GM21576 (cell line): ENCODE measurements around the gene CCAR1.
"Not testable (repeated sequence)": the region's sequence is repeated elsewhere in the genome, so short reads cannot be mapped to it uniquely, and the experiment has no call there.

Experiments used
- ATAC-seq: cut with Tn5 transposase; IDR thresholded peaks from one replicate; pipeline ENCODE4 v1.9.1; 2021; ENCODE audit warnings: mild to moderate bottlenecking, moderate library complexity; ENCODE audit not compliant: unreplicated experiment

CCAR1 gene

GRCh38 chr10:68720793-68721672 is at the start of gene CCAR1:
CCAR1 (plus strand) TSS chr10:68721239; CDS start chr10:68722505, 1,266 bp downstream.
- ATAC-seq = peak; percentile 99

- peak; percentile 77 for ATAC-seq
These were observed 36.6 kb upstream of the CCAR1 start for GRCh38 chr10:68684413-68684812.

GRCh38 chr10:68696018-68696417 is 25.0 kb upstream of the CCAR1 start:
- no peak for ATAC-seq

- ATAC-seq = no peak
These were observed 23.9 kb upstream of the CCAR1 start for GRCh38 chr10:68697106-68697505.

GRCh38 chr10:68700197-68700596 is 20.8 kb upstream of the CCAR1 start:
- no peak for ATAC-seq

DNA sequence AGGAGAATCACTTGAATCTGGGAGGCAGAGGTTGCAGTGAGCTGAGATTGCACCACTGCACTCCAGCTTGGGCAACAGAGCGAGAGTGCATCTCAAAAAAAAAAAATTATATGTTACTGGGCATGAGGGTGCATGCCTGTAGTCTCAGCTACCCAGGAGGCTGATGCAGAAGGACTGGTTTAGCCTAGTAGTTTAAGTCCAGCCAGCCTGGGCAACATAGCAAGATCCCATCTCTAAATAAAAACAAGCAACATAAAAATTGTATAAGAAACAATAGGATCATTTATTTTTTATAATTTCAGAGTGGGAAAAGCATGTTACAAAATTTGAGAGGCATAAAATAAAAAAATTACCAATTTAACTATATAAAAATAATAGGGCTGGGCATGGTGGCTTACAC is 15.5 kb upstream of the CCAR1 start:
- ATAC-seq = no peak

DNA sequence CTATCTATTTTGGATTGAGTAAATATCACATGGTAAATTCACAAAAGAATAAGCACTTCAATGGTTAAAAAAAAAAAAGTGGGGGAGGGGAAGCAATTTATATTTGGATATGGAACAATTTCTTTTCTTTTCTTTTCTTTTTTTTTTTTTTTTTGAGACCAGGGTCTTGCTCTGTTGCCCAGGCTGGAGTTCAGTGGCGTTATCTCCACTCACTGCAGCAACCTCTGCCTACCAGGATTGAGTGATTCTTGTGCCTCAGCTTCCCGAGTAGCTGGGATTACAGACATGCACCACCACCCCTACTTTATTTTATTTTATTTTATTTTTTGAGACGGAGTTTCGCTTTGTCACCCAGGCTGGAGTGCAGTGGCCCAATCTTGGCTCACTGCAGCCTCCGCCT is 12.1 kb upstream of the CCAR1 start:
- ATAC-seq = not testable (repeated sequence)

DNA sequence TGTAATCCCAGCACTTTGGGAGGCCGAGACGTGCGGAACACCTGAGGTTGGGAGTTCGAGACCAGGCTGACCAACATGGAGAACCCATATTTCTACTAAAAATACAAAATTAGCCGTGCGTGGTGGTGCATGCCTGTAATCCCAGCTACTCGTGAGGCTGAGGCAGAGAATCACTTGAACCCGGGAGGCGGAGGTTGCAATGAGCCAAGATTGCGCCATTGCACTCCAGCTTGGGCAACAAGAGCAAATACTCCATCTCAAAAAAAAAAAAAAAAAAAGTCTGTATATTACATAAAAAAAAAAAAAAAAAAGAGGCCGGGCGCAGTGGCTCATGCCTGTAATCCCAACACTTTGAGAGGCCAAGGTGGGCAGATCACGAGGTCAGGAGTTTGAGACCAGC is 8.0 kb upstream of the CCAR1 start:
- ATAC-seq = not testable (repeated sequence)

DNA sequence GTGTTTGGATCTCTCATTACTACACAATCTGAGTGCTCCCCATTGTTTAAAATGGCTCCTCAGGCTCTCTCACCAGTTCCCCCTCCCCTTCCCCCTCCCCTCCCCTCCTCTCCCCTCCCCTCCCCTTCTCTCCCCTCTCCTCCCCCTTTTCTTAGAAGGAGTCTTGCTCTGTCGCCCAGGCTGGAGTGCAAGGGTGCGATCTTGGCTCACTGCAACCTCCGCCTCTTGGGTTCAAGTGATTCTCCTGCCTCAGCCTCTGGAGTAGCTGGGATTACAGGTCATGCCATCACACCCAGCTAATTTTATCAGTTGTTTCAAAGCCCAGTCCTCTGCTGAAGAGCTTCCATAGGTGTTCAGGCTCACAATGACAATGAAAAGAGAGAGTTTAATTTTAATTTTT is 3.6 kb upstream of the CCAR1 start:
- no peak for ATAC-seq

DNA sequence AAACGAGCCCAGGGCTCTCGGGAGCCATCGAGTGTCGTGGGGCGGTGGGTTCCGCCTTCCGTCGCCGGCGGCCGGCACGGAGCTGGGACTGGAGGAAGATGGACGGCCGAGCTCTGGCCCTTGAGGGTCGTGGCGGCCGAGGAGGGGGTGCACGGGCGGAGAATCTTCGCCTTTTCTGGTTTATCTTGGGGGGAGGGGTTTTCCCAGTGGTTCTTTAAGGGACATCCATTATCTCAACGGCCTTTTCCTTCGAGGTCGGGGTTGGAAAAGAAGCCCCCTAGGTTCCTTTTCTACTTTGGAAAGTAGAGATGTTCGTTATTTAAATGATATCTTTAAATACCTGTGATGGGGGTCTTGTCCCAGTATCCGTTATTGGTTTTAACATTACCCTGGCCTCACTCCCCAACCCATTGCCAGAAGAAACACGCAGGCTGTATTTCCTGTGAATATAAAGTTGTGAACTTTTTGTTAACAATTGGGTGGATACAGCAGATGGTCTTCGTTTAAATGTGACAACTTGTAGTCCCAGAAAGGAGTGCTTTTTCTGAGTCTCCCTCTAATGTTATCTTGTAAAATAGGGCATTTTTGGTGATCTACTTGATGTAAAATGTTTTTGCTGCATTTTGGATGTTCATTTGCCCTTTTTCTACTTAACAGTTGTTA is 765 bp downstream of the CCAR1 start:
- ATAC-seq = no peak

DNA sequence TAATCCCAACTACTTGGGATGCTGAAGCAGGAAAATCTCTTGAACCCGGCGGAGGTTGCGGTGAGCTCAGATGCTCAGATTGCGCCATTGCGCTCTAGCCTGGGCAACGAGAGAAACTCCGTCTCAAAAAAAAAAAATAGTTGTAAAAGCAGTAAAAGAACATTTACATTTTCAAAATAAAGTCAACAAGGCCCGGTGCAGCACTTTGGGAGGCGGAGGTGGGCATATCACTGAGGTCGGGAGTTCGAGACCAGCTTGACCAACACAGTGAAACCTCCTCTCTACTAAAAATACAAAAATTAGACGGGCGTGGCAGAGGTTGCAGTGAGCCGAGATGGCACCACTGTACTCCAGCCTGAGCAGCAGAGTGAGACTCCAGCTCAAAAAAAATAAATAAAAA is 4.0 kb downstream of the CCAR1 start:
- no peak for ATAC-seq

GRCh38 chr10:68727146-68727545 is 6.1 kb downstream of the CCAR1 start:
- ATAC-seq = no peak

- ATAC-seq = no peak
These were observed 11.6 kb downstream of the CCAR1 start for GRCh38 chr10:68732651-68733050.

- ATAC-seq = no peak
These were observed 13.3 kb downstream of the CCAR1 start for GRCh38 chr10:68734349-68734748.

DNA sequence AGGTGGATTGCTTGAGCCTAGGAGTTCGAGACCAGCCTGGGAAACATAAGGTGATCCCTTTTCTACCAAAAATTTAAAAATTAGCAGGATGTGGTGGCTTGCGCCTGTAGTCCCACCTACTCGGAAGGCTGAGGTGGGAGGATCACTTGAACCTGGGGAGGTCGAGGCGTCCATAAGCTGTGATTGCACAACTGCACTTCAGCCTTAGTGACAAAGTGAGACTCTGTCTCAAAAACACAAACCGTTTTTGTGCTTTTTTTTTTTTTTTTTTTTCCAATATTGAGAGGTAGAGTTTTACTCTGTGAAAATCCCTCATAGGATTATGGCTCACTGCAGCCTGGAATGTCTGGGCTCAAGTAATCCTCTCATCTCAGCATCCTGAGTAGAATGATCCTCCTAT is 14.1 kb downstream of the CCAR1 start:
- no peak for ATAC-seq

DNA sequence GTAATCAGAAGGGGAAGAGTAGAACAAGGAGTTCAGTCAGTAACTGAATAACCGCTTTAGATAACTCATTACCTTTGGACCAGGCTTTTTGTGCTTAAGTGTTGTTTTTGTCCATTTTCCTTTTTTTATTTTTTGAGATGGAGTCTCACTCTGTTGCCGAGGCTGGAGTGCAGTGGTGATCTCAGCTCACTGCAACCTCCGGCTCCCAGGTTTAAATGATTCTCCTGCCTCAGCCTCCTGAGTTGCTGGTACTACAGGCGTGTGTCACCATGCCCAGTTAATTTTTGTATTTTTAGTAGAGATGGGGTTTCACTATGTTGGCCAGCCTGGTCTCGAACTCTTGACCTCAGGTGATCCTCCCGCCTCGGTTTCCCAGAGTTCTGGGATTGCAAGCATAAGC is 14.7 kb downstream of the CCAR1 start:
- not testable (repeated sequence) for ATAC-seq

DNA sequence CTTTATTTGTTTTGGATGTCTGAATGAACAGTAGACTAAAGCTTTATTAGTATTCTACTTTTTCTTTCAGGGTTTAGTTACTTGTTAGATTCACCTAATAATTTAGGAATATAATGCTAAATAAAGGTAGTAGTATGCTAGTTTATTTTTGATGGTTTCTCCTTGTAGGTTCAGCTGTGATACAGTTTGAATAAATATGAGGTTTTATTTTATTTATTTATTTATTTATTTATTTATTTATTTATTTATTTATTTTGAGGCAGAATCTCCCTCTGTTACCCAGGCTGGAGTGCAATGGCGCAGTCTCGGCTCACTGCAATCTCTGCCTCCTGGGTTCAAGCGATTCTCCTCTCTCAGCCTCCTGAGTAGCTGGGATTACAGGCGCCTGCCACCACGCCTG is 19.6 kb downstream of the CCAR1 start:
- not testable (repeated sequence) for ATAC-seq

- ATAC-seq = no peak
These were observed 21.4 kb downstream of the CCAR1 start for GRCh38 chr10:68742397-68742796.

DNA sequence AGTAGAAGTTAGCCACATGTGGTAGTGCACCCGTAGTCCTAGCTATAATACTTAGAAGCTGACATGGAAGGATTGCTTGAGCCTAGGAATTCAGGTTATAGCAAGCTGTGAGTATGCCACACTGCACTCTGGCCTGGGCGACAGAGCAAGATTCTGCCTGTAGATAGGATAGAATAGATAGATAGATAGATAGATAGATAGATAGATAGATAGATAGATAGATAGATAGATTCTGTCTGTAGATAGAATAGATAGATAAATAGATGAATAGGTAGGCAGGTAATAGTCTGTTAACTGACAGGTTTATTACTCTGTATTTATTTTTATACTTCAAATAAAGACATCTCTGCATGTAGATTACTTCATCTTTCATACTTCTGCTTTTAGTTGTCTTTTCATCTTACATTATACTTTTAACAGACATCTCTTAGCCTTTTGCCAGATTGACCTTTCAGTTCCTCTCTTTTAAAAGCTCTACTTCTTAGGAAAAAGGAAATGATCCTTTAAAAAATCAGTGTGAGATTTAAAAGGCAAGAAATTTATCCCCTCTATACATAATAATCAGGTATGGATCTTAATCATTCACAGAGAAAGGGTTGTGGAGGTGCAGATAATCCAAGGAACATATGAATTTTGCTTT is 31.8 kb downstream of the CCAR1 start:
- no peak for ATAC-seq

DNA sequence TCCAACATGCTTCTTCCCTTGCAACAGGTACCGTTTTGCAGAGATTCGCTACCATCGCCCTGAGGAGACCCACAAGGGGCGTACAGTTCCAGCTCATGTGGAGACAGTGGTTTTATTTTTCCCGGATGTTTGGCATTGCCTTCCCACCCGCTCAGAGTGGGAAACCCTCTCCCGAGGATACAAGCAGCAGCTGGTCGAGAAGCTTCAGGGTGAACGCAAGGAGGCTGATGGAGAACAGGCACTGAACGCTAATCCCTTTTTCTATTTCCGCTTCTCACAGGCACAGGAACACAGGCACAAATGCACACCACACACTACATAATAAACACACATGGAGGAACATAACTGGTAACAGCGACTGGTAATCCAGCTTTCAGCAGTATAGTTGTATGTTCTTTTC is 35.2 kb downstream of the CCAR1 start:
- ATAC-seq = no peak

GRCh38 chr10:68756766-68757165 is 35.7 kb downstream of the CCAR1 start:
- no peak for ATAC-seq
